Activated gamma-delta T cell (primary cell): ENCODE results near the gene GLYATL3.

Experiments used
- DNase-seq: peaks from one replicate; lab custom pipeline; 2025; lab: John Stamatoyannopoulos, UW

Gene GLYATL3

DNA sequence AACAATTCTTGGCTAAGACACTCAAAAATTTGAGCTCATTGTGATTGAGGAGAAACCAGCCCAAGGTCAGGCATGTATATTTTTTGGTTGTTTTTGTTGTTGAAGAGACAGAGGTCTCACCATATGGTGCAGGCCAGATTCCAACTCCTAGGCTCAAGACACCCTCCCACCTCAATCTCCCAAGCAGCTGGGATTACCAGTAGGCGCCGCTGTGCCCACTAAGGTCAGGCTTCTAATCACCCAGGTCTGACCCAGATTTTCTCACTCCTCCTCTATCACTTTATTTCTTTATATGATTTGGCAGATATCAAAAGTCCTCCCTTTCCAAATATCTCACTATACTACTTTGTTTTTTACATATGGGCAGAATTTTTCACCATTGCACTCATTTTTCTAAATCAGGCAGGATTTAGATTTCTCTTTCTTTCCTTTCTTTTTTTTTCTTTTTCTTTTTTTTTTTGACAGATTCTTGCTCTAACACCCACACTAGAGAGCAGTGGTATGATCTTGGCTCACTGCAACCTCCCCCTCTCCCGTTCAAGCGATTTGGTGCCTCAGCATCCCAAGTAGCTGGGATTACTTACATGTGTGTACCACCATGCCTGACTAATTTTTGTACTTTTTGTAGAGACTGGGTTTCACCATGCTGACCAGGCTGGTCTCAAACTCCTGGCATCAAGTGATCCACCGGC lies 49.0 kb downstream of the GLYATL3 start:
- no peak for DNase-seq

DNA sequence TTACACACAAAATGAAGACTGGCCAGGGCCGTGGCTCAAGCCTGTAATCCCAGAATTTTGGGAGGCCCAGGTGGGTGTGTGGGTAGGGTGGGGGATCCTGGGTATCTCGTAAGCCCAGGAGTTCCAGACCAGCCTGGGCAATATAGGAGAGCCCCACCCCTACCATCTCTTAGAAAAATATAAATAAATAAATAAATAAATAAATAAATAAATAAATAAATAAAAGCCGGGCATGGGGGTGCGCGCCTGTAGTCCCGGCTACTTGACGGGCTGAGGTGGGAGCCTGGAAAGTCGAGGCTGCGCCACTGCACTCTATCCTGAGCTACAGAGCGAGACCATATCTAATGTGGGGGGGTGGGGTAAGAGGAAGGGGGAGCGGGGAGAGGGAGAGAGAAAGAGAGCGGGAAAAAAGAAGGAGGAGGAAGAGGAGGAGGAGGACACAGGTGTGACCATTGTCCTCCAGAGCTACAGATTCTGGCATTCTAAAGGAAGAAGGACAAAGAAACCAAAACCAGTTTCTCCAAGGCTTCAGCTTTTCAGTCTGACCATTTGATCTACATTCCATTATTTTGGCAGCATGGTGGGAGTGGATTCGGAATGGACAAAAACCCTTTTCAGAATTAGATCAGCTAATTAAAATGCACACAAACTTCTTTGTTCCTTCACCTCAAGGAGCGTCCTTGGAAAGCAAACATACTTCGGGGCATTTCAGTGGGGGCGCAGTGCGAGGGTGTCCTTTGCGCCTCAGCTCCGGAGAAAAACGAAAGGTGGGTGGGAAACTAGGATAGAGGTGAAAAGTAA lies 50.2 kb downstream of the GLYATL3 start:
- no peak for DNase-seq

GRCh38 chr6:49550492-49551077 lies 50.9 kb downstream of the GLYATL3 start, which contains the start of gene C6orf141:
C6orf141 (plus strand) TSS chr6:49550668; CDS start chr6:49550793, 125 bp downstream.
- no peak for DNase-seq

GRCh38 chr6:49551078-49551865 lies 51.5 kb downstream of the GLYATL3 start:
- no peak for DNase-seq

- DNase-seq: no peak
Measured at GRCh38 chr6:49551866-49552129, 52.1 kb downstream of the GLYATL3 start.

- DNase-seq: no peak
Measured at GRCh38 chr6:49552596-49552995, 52.9 kb downstream of the GLYATL3 start.

DNA sequence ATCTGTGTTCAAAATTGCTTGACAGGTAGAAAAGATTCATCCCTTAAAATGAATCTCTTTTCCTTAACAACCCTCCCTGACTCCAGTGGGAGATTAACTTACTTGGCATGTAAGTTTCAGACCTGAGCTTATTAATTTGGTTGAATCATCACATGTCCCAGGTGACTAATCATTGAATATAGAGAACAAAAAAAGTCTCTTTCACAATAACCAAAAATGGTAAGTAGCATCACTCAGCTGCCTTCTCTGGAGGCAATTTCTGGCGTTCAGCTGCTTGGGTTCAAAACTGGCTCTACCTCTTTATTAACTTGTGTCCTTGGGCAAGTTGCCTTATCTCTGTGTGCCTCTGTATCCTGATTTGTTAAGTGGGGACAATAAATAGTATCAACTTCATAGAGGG lies 53.7 kb downstream of the GLYATL3 start:
- DNase-seq: no peak

DNA sequence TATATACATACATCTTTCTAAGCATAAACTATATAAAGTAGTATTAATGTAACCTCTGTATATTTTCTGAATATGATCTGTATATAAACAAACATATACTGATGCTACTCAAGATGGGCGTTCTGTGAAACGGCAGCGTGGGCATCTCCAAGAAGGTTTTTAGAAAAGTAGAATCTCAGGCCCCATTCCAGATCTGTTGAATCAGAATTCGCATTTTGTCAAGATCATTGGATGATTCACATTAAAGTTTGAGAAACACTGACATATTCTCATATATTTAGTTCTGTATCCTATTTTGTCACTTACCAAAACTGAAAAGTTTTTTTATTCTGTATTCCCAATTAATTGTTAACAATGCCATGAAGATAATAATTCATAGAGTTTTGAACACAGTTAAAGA lies 56.2 kb downstream of the GLYATL3 start:
- DNase-seq: no peak

DNA sequence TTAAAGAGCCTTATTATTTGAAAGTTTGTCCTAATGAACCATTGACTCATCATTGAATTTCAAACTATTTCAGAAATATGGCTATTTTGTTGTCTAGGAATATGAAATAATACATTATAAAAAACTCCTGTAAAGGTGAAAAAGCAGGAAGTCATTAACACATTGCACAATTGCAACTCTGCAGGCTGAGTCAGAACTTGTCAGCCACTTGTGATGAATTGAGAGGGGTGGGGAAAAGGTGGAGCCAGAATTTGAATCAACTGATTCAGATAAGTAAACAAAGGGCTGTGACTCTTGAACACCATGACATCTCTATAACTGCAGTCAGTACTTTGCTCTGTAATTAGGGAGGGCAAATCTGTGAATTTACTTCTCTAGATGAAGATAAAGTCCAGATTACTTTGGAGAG lies 56.7 kb downstream of the GLYATL3 start:
- DNase-seq: no peak

GRCh38 chr6:49557177-49557576 lies 57.5 kb downstream of the GLYATL3 start:
- DNase-seq: no peak

DNA sequence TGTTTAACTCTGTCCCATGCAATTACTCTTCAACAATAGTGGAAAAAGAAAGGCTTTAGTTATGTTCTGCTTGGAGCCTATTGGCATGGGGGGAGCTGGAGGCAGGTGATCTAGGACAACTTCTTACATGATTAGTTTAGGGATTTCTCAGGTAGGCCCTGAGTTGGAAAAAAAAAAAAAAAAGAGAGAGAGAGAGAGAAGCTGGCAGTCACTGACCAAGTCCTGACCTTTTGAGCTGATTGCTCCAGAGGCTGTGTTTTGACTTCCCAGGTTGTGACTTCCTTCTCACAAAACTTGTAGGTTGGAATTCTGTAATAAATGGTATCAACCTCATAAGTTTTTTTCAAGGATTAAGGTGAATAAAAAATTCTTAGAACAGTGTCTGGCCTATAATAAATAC lies 58.5 kb downstream of the GLYATL3 start:
- no peak for DNase-seq

DNA sequence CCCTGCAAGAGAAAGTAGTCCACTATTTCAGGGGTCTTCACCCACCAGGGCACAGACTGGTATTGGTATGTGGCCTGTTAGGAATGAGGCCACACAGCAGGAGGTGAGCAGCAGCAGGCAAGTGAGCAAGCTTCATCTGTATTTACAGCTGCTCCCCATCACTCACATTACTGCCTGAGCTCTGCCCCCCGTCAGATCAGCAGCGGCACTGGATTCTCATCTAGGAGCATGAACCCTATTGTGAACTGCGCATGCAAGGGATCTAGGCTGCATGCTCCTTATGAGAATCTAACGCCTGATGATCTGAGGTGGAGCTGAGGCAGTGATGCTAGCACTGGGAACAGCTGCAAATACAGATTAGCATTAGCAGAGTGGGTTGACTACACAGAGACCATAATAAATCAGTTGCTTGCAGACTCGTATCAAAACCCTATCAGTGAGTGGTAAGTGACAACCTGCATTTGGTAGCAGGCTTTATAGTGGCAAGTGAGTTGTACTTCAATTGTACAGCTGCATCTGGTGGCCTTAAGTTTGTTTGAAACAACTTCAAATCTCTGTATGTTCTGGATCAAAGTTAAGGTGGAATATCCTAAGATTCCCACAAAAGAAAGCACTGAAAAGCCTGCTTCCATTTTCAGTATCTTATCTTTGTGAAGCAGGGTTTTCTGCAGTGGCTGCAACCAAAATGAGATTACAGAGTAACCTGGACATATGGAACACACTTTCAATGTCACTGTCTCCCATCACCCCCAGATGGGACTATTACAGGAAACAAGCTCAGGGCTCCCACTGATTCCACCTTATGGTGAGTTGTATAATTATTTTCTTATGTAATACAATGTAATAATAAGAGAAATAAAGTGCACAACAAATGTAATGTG lies 63.5 kb downstream of the GLYATL3 start:
- DNase-seq: no peak

DNA sequence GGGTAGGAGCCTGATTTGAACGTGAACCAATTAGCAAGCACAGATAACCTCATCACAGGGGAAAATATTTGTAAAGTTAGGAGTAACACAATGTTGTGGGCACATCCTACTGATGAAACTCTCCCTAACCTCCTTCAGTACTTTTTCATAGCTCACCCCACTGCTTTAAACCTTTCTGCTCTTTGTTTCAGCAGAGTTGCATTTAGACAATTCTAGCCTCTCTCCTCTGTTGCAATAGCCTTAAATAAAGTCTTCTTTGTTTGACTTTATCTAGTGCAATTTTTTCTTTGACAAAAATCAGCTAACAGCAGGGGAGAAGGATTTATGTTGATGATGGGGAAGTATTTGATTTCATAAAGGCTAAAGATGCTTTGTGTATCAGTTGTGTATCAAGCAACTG lies 64.8 kb downstream of the GLYATL3 start:
- DNase-seq: no peak

DNA sequence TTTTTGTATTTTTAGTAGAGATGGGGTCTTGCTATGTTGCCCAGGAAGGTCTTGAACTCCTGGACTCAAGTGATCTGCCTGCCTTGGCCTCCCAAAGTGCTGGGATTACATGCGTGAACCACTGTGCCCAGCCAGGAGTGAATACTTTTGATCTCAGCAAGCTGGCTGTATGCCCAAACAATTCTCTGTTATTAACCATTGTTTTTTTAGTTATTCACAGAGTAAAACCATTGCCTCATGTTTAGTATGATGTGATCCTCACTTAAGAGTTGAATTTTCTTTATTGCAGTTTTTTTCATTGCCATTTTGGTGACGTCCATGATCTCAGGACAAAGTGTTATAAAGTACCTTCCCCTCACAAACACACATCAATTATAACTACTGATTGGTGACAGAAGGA lies 65.5 kb downstream of the GLYATL3 start:
- DNase-seq: no peak

- no peak for DNase-seq
Measured at GRCh38 chr6:49565855-49566254, 66.1 kb downstream of the GLYATL3 start.

GRCh38 chr6:49570474-49571079 lies 70.9 kb downstream of the GLYATL3 start:
- DNase-seq: no peak

GRCh38 chr6:49576618-49577017 lies 76.9 kb downstream of the GLYATL3 start:
- DNase-seq: no peak
